GM18520 (cell line): Measurements from ENCODE around the gene ADAMTS12.

Experiments used
- ATAC-seq: cut with Tn5 transposase; IDR thresholded peaks from one replicate; pipeline ENCODE4 v1.9.1; 2021; ENCODE audit not compliant: unreplicated experiment

The ADAMTS12 gene, protein sequence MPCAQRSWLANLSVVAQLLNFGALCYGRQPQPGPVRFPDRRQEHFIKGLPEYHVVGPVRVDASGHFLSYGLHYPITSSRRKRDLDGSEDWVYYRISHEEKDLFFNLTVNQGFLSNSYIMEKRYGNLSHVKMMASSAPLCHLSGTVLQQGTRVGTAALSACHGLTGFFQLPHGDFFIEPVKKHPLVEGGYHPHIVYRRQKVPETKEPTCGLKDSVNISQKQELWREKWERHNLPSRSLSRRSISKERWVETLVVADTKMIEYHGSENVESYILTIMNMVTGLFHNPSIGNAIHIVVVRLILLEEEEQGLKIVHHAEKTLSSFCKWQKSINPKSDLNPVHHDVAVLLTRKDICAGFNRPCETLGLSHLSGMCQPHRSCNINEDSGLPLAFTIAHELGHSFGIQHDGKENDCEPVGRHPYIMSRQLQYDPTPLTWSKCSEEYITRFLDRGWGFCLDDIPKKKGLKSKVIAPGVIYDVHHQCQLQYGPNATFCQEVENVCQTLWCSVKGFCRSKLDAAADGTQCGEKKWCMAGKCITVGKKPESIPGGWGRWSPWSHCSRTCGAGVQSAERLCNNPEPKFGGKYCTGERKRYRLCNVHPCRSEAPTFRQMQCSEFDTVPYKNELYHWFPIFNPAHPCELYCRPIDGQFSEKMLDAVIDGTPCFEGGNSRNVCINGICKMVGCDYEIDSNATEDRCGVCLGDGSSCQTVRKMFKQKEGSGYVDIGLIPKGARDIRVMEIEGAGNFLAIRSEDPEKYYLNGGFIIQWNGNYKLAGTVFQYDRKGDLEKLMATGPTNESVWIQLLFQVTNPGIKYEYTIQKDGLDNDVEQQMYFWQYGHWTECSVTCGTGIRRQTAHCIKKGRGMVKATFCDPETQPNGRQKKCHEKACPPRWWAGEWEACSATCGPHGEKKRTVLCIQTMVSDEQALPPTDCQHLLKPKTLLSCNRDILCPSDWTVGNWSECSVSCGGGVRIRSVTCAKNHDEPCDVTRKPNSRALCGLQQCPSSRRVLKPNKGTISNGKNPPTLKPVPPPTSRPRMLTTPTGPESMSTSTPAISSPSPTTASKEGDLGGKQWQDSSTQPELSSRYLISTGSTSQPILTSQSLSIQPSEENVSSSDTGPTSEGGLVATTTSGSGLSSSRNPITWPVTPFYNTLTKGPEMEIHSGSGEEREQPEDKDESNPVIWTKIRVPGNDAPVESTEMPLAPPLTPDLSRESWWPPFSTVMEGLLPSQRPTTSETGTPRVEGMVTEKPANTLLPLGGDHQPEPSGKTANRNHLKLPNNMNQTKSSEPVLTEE (N-terminal part only)

DNA sequence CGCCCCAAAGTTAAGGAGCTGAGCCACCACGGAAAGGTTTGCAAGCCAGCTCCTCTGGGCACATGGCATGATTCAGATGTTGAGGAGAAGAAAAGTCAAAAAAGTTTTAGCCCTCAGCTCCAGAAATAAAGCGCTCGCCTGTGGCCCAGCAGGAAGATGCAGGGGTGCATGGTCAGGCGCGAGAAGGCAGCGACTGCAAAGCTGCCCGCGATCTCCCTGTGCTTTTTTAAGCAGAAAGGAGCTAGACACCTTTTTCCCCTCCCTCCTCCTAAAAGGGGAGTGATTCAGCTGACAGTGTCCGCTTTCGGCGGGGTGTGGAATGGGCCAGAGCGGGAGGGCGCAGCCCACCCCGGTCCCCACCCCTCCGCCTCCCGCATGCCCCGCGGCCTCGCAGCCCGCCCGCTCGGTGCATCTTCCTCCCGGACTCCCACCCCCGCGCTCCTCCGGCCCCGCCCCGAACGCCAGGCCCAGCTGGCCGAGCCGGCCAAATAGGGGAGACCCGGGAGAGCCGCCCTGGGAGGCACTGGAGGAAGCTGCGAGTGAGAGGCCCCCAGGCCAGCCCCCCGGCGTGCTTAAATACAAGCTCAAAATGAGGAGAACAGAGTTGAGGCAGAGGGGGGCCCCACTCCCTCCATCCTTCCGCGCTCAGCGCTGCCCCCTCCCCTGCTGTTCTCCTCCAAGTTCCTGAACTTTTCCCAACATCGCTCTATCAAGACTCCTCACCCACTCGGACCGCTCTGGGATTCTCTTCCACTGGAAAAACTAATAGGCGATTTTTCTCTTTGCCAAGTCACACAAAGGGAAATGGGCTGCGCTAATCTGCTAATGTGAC lies at the start of gene ADAMTS12:
ADAMTS12 (minus strand) TSS at position 203 of the 832 bp plus-strand sequence; CDS start at position 69, 134 bp downstream.
- no peak for ATAC-seq

DNA sequence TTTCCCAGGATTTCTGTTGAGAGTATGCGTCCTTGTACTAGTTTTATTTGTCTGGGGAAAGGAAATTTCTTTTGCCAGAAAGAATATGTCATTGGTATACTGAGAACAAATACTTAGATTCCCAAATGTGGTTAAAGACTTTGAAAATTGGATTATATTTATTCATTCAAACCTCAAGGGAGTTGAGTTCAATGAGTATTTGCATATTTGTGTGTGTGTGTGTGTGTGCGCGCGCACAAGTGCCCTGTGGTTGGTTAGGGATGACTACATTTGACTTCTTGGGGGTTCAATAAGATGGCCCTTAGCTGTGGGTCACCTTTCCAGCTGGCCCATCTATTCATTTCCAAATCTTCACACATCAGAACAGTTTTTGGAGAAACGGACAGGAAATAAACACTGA lies 49.3 kb upstream of the ADAMTS12 start:
- no peak for ATAC-seq

DNA sequence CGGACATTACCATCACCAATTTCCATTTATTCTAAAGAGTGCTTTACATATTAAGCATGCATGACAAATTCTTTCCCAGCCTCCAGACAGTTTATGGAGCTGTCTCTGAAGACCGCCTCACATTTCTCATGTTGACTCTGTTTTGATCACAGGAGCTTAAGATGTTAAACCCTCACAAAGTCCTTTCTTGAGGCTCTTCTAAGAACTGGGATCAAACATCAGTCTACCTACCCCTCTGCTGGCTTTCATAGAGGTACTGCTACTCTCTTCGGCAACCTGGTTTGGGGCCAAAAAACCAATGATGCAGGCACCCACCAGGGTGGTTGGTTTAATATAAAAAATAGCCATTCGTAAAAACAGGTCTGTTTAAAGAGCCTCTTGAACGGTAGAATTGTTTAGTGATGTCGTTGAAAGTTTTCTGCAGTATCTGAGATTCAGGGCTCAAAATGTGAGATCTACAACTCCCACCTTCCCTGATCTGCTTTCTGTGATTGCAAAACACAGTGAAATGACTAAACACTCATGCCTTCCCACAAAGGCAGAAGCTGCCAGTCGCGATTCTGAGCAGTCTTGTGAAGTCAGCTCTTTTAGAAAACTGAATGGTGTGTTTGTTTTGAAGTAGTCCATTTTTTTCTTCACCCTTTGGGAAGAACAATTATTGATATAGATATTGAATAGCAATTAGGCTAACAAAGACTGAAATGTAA lies 47.9 kb upstream of the ADAMTS12 start:
- no peak for ATAC-seq

DNA sequence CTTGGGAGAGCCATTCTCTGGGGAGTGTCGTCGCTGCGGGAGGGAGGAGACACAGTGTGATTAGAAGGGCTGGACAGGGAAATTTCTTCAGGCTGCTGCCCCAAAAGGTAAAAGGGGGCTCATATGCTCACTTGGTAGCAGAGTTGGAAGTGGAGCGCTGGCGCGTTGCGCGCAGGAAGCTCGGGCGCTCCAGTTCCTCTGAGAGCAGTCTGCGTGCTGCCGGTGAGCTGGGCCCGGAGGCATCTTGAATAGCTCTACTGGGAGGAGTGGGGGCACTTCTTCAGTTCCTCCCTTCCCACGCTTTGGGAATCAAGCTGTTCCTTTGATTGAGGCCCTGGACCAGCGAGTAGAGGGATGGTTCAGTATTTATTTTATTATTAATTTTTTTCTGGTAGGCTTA lies 47.1 kb upstream of the ADAMTS12 start:
- ATAC-seq, result no peak

DNA sequence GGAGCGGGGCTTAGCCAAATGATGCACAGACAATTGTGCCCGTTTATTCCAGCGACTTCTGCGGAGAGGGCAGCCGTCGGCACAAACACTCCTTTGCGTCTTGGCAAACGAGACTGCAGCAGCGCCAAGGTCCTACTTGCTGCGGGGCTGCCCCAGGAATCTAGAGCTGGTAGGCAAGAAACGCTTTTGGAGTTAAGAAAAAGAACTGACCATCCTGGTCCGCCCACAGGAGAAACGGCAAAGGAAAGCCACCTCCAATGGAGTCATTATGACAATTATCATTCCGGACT lies 46.7 kb upstream of the ADAMTS12 start:
- no peak for ATAC-seq

DNA sequence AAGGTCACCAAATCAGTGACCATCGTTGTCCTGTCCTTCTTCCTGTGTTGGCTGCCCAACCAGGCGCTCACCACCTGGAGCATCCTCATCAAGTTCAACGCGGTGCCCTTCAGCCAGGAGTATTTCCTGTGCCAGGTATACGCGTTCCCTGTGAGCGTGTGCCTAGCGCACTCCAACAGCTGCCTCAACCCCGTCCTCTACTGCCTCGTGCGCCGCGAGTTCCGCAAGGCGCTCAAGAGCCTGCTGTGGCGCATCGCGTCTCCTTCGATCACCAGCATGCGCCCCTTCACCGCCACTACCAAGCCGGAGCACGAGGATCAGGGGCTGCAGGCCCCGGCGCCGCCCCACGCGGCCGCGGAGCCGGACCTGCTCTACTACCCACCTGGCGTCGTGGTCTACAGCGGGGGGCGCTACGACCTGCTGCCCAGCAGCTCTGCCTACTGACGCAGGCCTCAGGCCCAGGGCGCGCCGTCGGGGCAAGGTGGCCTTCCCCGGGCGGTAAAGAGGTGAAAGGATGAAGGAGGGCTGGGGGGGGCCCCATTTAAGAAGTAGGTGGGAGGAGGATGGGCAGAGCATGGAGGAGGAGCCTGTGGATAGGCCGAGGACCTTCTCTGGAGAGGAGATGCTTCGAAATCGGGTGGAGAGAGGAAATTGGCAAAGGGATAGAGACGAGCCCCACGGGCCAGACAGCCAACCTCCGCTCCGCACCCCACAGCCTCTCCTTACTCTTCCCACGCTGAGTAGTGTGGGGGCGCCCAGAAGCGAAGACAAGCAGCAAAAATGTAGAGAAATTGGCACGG lies 46.1 kb upstream of the ADAMTS12 start:
- no peak for ATAC-seq

DNA sequence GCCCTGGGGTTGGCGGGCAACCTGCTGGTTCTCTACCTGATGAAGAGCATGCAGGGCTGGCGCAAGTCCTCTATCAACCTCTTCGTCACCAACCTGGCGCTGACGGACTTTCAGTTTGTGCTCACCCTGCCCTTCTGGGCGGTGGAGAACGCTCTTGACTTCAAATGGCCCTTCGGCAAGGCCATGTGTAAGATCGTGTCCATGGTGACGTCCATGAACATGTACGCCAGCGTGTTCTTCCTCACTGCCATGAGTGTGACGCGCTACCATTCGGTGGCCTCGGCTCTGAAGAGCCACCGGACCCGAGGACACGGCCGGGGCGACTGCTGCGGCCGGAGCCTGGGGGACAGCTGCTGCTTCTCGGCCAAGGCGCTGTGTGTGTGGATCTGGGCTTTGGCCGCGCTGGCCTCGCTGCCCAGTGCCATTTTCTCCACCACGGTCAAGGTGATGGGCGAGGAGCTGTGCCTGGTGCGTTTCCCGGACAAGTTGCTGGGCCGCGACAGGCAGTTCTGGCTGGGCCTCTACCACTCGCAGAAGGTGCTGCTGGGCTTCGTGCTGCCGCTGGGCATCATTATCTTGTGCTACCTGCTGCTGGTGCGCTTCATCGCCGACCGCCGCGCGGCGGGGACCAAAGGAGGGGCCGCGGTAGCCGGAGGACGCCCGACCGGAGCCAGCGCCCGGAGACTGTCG lies 45.4 kb upstream of the ADAMTS12 start:
- no peak for ATAC-seq

DNA sequence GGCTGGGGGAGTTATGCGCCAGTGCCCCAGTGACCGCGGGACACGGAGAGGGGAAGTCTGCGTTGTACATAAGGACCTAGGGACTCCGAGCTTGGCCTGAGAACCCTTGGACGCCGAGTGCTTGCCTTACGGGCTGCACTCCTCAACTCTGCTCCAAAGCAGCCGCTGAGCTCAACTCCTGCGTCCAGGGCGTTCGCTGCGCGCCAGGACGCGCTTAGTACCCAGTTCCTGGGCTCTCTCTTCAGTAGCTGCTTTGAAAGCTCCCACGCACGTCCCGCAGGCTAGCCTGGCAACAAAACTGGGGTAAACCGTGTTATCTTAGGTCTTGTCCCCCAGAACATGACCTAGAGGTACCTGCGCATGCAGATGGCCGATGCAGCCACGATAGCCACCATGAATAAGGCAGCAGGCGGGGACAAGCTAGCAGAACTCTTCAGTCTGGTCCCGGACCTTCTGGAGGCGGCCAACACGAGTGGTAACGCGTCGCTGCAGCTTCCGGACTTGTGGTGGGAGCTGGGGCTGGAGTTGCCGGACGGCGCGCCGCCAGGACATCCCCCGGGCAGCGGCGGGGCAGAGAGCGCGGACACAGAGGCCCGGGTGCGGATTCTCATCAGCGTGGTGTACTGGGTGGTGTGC lies 44.7 kb upstream of the ADAMTS12 start, which contains the start of gene RXFP3:
RXFP3 (plus strand) TSS at position 6 of the 636 bp plus-strand sequence; CDS start at position 361, 355 bp downstream.
- ATAC-seq, result no peak

DNA sequence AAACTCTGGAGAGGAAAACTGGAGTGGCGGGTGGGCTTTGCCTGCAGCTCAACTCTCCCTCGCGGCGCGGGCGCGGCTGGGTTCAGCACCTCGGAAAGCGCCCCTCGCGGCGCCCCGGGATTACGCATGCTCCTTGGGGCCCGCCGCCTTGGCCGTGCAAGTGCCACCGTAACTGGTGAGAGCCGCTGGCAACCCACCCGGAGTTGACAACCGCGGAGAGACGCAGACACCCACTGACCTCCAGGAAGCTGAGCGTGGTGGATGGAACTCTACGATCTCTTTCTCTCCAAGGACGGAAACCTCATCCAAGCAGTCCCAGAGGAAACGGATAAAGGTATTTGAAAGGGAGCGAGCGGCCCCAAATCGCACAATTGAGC lies 44.2 kb upstream of the ADAMTS12 start:
- no peak for ATAC-seq

DNA sequence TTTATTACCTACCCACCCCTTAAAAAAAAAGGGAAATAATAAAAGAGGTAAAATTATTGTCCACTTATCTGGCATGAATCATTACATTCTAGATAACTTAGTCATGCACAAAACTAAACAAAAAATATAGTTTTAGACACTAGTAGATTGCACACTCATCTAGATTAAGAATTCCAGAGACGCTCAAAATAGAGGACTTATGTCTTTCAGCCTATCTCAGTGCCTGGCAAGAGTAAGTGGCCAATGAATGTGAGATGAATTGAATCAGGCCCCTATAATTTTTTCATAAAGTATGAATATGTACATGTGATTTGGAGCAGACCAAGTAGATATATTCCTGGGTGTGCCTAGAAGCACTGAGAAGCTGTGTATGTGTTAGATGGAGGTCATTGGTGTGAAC lies 42.4 kb upstream of the ADAMTS12 start:
- peak; percentile 17 for ATAC-seq

DNA sequence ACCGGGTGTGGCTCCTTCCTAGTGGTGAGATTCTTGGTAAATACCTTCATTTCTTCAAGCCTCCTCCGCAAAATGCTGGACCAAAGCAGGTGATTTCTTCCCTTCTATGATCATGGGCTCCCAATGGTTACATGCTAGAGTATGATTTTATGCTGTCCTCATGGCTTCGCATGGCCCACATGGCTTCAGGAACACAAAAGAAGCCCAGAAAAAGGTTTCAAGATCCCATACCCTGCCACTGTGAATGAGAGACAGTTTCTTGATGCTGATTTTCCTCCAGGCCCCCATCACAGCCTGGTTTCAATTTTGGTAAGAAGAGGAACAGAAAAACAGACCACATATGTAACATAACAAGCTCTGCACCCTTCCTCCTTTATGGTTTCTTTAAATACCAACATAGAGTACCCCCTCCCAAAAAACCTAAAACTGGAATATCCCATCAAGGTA lies 42.0 kb upstream of the ADAMTS12 start:
- peak; percentile 66 for ATAC-seq

DNA sequence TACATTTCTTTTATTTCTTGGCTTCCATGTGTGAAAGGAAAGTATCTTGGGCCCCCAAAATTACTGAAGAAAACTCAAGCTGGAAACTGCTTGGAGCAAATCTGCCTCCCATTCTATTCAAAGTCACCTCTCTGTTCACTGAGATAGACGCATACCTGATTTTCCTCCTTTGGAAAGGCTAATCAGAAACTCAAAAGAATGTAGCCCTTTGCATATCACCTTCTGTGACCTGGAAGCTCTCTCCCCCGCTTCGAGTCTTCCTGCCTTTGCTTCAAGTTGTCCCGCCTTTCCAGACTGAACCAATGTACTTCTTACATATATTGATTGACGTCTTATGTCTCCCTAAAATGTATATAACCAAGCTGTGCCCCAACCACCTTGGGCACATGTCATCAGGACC lies 39.3 kb upstream of the ADAMTS12 start:
- no peak for ATAC-seq

DNA sequence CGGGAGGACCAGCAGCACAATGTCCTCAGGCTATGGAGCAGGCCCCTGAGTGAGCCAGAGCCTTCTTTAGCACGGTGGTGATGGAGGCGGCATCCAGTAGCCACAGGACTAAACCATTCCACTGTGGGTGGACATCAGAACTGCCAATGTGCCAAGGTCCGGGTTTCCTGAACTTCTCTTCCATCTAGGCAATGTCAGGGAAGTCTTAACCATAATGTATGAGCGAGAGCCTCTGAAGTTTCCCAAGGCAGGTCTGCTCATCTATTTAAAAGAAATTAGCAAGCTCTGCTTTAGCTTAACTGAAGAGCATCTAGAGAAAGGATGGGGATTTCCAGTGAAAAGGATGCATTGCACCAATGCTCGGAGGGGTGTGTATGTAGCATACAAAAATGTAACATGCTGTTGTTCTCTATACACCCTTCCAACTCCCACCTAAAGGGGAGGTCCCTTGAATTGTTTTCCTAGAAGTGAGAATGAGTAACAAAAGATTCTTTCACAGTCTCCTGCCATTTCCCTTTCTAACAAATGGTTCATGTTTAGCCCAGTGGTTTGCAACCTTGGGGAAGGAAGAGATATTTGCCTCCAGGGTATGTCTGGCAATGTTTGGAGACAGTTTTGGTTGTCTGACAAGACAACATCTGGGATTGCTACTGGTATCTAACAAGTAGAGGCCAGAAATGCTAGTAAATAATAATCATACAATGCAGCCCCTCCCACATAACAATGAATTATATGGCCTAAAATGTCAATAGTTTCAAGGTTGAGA lies 38.3 kb upstream of the ADAMTS12 start:
- ATAC-seq, result no peak

DNA sequence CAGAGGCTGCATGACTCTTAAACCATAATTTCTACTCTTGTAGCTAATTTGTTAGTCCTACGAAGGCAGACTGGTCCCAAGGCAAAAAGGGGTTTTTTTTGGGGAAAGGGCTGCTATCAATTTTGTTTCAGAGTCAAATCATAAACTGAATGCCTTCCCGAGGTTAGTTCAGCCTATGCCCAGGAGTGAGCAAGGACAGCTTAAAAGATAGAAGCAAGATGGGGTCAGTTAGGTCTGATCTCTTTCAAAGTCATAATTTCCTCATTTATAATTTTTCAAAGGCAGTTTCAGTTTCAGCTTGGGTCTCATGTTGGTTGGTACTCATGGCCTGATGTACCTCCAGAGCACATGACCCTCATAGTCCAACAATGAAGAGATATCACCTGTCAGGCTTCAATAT lies 36.5 kb upstream of the ADAMTS12 start:
- no peak for ATAC-seq

DNA sequence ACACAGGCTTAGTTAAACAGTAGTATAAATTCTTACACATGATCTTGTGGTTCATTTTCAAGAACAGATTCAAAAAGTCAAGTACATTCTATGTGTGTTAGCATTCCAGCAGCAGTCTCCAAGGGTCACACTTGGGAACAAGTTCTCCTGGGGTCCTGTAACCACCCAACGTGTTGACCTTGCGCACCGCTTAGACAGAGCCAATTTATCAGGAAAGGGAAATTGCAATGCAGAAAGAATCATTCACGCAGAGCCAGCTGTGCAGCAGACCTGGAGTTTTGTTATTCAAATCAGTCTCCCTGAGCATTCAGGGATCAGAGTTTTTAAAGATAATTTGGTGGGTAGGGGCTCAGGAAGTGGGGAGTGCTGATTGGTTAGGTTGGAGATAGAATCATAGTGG lies 35.9 kb upstream of the ADAMTS12 start:
- no peak for ATAC-seq

DNA sequence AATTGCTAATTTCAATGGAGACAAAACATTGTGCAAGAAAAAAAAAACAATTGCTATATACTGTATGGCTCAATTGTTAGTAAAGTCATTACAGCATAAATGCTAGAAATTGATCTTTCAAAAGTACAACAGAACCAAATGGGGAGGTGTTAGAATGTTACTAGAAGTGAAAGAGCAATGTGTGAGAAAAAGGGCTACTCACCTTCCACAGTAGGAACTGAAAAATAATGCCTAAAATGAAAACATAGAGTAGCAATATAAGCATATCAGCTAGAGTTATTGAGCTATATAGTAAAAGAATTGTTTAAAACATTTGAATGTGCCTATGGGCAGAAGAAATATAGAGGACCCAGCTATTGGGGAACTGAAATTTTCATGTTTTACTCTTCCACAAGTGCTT lies 33.5 kb upstream of the ADAMTS12 start:
- no peak for ATAC-seq

DNA sequence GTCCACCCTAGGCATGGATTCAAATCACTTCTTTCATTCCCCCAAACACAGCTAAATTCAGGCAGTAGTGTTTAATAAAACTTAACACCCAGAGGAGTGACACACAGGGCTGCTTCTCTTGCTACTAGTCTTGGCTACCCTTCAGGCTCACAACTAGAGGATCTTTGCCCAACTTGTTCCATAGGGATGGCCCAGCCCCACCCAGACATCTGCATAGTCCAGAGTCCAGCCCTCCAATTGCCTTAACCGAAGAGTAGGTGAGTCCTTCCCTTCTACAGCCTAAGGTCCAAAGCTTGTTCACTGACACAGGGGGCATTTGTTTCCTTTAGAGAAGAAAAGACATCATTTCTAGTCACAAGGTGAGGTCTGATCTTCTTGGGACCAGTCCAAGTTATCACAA lies 29.2 kb upstream of the ADAMTS12 start:
- no peak for ATAC-seq
